K562 (cell line): ENCODE data around the gene ZC3H10. TPM values are rescaled to one million over a fixed set of nuclear protein-coding genes. Genes with fewer than 3 reads are reported as not detected.
A peak's percentile ranks its signal among the peaks of the same experiment; 100 is the strongest.

Experiments used
- CAMTA2 ChIP-seq: fragments of 250-450 bp; sonication (Bioruptor Pico); conservative IDR thresholded peaks from 2 replicates; pipeline ENCODE4 v1.5.1; 2022
- CHD1 ChIP-seq: fragments of 200-600 bp; sonication (generic); IDR thresholded peaks from one replicate; pipeline ENCODE4 v1.6.1; 2012; ENCODE audit warnings: mild to moderate bottlenecking, moderate library complexity, low read length, inconsistent platforms
- CHD2 ChIP-seq: IDR thresholded peaks from 2 replicates; pipeline ENCODE4 v1.6.1; 2011; ENCODE audit warnings: low read depth, low read length
- CXXC5 ChIP-seq: fragments of 250-450 bp; sonication (Bioruptor Pico); IDR thresholded peaks from 2 replicates; pipeline ENCODE4 v1.8.0; 2022; ENCODE audit warnings: inconsistent platforms, mild to moderate bottlenecking, moderate library complexity
- DACH1 ChIP-seq: fragments of 450-650 bp; IDR thresholded peaks from 2 replicates; pipeline ENCODE4 v1.6.1; 2018; ENCODE audit not compliant: partially characterized antibody
- EHMT2 ChIP-seq: fragments of 450-650 bp; IDR thresholded peaks from 2 replicates; pipeline ENCODE4 v1.6.1; 2018; ENCODE audit warnings: antibody characterized with exemption
- ELF4 ChIP-seq: fragments of 450-650 bp; formaldehyde crosslinking; IDR thresholded peaks from 2 replicates; pipeline ENCODE4 v1.4.0; 2022; ENCODE audit warnings: missing genetic modification characterization
- HDAC3 ChIP-seq: fragments of 450-650 bp; IDR thresholded peaks from 2 replicates; pipeline ENCODE4 v1.6.1; 2018; ENCODE audit warnings: borderline replicate concordance, mild to moderate bottlenecking, moderate library complexity; ENCODE audit not compliant: partially characterized antibody
- IRF2 ChIP-seq: sonication (generic); formaldehyde crosslinking; IDR thresholded peaks from 2 replicates; pipeline ENCODE4 v1.8.1; 2022; ENCODE audit warnings: mild to moderate bottlenecking, missing genetic modification reagents
- LARP7 ChIP-seq: fragments of 450-650 bp; IDR thresholded peaks from 2 replicates; pipeline ENCODE4 v1.6.1; 2016
- MEF2D ChIP-seq: conservative IDR thresholded peaks from 2 replicates; pipeline ENCODE4 v1.6.1; 2016; ENCODE audit warnings: low read depth, missing genetic modification characterization, missing compliant biosample characterization
- NFIX ChIP-seq: fragments of 250-450 bp; sonication (Bioruptor Pico); IDR thresholded peaks from 2 replicates; pipeline ENCODE4 v1.4.0; 2020; ENCODE audit warnings: low read depth, mild to moderate bottlenecking, moderate library complexity
- RBM15 ChIP-seq: fragments of 200-400 bp; formaldehyde crosslinking; IDR thresholded peaks from 2 replicates; pipeline ENCODE4 v1.6.1; 2018; ENCODE audit warnings: mild to moderate bottlenecking, low read length, moderate library complexity; ENCODE audit not compliant: insufficient read depth
- RBM17 ChIP-seq: fragments of 200-400 bp; formaldehyde crosslinking; IDR thresholded peaks from 2 replicates; pipeline ENCODE4 v1.6.1; 2017; ENCODE audit warnings: low read depth, mild to moderate bottlenecking, low read length, borderline replicate concordance
- RBM22 ChIP-seq: fragments of 200-400 bp; formaldehyde crosslinking; IDR thresholded peaks from 2 replicates; pipeline ENCODE4 v1.6.1; 2018; ENCODE audit warnings: low read length, low read depth; ENCODE audit not compliant: poor library complexity, severe bottlenecking
- SMARCA5 ChIP-seq: fragments of 450-650 bp; IDR thresholded peaks from 2 replicates; pipeline ENCODE4 v1.6.1; 2016
- ZKSCAN3 ChIP-seq: fragments of 250-450 bp; sonication (Bioruptor Pico); IDR thresholded peaks from 2 replicates; pipeline ENCODE4 v1.4.0; 2020
- ZNF165 ChIP-seq: fragments of 250-450 bp; sonication (Bioruptor Pico); IDR thresholded peaks from 2 replicates; pipeline ENCODE4 v1.4.0; 2020; ENCODE audit warnings: borderline replicate concordance
- ZNF212 ChIP-seq: fragments of 450-650 bp; formaldehyde crosslinking; IDR thresholded peaks from 2 replicates; pipeline ENCODE4 v1.4.0; 2020; ENCODE audit warnings: mild to moderate bottlenecking
- polyA plus RNA-seq, 8 experiments: library from polyadenylated mRNA; depleted of rRNA in 4 of 8; stranded (reverse) in 5 of 8; unstranded in 3 of 8; fragments of >200 nt; fragmentation: Nextera tagmentation in 2 of 8; fragmentation: Illumina TruSeq in 1 of 8; extraction: Ambion mirVana in 2 of 8; extraction: Trizol in 1 of 8; gene quantifications; 2 replicates each; pipeline versions ENCODE4 v1.2.1 to v1.2.3, GENCODE V29; 2011 to 2014; ENCODE audit warnings: inconsistent platforms in 1 of 8, missing spikeins in 1 of 8
- total RNA-seq, 7 experiments: library from RNA; depleted of rRNA in 6 of 7; stranded (reverse); fragments of >200 nt in 6 of 7; fragmentation: Illumina TruSeq in 2 of 7; extraction: Trizol in 2 of 7; gene quantifications; 2 replicates each; pipeline versions ENCODE4 v1.2.1 to v1.2.3, GENCODE V29; 2011 to 2021; ENCODE audit warnings: low replicate concordance in 1 of 7
- TF ChIP-seq, protein P1 (sequence below): sonication (generic); formaldehyde crosslinking; IDR thresholded peaks from 2 replicates; pipeline ENCODE4 v1.8.0; 2022; ENCODE audit warnings: missing genetic modification reagents, mild to moderate bottlenecking, borderline replicate concordance
- TF ChIP-seq, protein P2 (sequence below): sonication (generic); formaldehyde crosslinking; IDR thresholded peaks from 2 replicates; pipeline ENCODE4 v1.8.0; 2022; ENCODE audit warnings: missing genetic modification reagents, mild to moderate bottlenecking, moderate library complexity, borderline replicate concordance
- TF ChIP-seq, protein P3 (sequence below): fragments of 450-650 bp; IDR thresholded peaks from one replicate; pipeline ENCODE4 v1.6.1; 2018; ENCODE audit warnings: mild to moderate bottlenecking, moderate library complexity; ENCODE audit not compliant: partially characterized antibody
- TF ChIP-seq, protein P4 (sequence below): fragments of 250-450 bp; sonication (Bioruptor Pico); IDR thresholded peaks from 2 replicates; pipeline ENCODE4 v1.9.0; 2021; ENCODE audit warnings: mild to moderate bottlenecking, inconsistent platforms
- TF ChIP-seq, protein P5 (sequence below): sonication (generic); formaldehyde crosslinking; IDR thresholded peaks from 2 replicates; pipeline ENCODE4 v1.9.0; 2022; ENCODE audit warnings: mild to moderate bottlenecking, missing genetic modification reagents

ZC3H10 gene
- total and polyA plus RNA-seq, 9 of the 15 experiments (the other 6 are each of a cell fraction or from before 2014, with no cell fraction given), result 0.31 to 4.1 (median 1.6) TPM

DNA sequence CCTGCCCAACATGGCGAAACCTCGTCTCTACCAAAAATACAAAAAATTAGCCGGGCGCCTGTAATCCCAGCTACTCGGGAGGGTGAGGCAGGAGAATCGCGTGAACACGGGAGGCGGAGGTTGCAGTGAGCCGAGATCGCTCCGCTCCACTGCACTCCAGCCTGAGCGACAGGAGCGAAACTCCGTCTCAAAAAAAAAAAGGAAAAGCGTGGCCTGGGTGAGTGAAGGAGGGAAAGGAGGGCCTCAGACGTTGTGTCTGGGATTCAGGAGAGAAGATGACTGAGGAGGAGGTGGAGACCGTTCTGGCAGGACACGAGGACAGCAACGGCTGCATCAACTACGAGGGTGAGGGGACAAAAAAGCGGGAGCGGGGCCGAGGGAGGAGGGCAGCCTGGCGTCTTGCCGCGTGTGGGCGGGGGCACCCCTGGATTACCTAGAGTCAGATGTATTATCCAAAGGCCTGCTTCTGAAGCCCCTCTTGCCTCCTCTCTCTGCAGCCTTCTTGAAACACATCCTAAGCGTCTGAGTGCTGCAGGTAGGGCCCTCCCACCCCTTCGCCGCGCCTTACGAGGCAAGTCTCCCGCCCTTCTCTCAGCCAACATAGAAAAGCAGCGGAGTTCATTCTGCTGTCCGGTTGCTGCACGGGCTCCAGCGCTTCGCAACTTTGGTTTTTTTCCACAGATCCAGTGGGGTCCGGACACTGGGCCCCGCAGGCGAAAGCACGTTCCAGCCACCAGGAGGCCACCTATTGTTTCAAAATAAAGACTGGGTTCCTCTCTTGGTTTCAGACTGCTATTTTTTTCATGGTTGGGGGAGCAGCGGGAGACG lies 39.3 kb downstream of the ZC3H10 start (continued):
- TF ChIP-seq, protein P1, sequence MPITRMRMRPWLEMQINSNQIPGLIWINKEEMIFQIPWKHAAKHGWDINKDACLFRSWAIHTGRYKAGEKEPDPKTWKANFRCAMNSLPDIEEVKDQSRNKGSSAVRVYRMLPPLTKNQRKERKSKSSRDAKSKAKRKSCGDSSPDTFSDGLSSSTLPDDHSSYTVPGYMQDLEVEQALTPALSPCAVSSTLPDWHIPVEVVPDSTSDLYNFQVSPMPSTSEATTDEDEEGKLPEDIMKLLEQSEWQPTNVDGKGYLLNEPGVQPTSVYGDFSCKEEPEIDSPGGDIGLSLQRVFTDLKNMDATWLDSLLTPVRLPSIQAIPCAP (CRISPR knock-in tag), result no peak
- TF ChIP-seq ELF4 (CRISPR knock-in tag) (no peak), ZKSCAN3 (CRISPR knock-in tag) (no peak), HDAC3 (no peak), ZNF212 (CRISPR knock-in tag) (no peak; the same call in 1 of the 2 replicates), RBM22 (no peak), DACH1 (no peak), CAMTA2 (no peak), LARP7 (no peak), CXXC5 (peak; percentile 22; the same call in 1 of the 2 replicates), NFIX (CRISPR knock-in tag) (no peak), MEF2D (tag) (no peak), CHD2 (no peak), ZNF165 (CRISPR knock-in tag) (no peak), SMARCA5 (no peak), EHMT2 (no peak), IRF2 (CRISPR knock-in tag) (no peak), RBM17 (no peak), RBM15 (no peak), CHD1 (no peak)
- TF ChIP-seq, protein P2, sequence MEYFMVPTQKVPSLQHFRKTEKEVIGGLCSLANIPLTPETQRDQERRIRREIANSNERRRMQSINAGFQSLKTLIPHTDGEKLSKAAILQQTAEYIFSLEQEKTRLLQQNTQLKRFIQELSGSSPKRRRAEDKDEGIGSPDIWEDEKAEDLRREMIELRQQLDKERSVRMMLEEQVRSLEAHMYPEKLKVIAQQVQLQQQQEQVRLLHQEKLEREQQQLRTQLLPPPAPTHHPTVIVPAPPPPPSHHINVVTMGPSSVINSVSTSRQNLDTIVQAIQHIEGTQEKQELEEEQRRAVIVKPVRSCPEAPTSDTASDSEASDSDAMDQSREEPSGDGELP (CRISPR knock-in tag), result peak; percentile 21; the same call in 1 of the 2 replicates
- TF ChIP-seq, protein P3, sequence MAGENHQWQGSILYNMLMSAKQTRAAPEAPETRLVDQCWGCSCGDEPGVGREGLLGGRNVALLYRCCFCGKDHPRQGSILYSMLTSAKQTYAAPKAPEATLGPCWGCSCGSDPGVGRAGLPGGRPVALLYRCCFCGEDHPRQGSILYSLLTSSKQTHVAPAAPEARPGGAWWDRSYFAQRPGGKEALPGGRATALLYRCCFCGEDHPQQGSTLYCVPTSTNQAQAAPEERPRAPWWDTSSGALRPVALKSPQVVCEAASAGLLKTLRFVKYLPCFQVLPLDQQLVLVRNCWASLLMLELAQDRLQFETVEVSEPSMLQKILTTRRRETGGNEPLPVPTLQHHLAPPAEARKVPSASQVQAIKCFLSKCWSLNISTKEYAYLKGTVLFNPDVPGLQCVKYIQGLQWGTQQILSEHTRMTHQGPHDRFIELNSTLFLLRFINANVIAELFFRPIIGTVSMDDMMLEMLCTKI, result no peak
- TF ChIP-seq, protein P4, sequence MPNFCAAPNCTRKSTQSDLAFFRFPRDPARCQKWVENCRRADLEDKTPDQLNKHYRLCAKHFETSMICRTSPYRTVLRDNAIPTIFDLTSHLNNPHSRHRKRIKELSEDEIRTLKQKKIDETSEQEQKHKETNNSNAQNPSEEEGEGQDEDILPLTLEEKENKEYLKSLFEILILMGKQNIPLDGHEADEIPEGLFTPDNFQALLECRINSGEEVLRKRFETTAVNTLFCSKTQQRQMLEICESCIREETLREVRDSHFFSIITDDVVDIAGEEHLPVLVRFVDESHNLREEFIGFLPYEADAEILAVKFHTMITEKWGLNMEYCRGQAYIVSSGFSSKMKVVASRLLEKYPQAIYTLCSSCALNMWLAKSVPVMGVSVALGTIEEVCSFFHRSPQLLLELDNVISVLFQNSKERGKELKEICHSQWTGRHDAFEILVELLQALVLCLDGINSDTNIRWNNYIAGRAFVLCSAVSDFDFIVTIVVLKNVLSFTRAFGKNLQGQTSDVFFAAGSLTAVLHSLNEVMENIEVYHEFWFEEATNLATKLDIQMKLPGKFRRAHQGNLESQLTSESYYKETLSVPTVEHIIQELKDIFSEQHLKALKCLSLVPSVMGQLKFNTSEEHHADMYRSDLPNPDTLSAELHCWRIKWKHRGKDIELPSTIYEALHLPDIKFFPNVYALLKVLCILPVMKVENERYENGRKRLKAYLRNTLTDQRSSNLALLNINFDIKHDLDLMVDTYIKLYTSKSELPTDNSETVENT (CRISPR knock-in tag), result 0 out of 2 replicates have a peak, but pooled peaks have one; percentile 56
- TF ChIP-seq, protein P5, sequence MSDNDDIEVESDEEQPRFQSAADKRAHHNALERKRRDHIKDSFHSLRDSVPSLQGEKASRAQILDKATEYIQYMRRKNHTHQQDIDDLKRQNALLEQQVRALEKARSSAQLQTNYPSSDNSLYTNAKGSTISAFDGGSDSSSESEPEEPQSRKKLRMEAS (CRISPR knock-in tag), result peak; percentile 76
